ENCODE data around the gene NALCN.

DNA sequence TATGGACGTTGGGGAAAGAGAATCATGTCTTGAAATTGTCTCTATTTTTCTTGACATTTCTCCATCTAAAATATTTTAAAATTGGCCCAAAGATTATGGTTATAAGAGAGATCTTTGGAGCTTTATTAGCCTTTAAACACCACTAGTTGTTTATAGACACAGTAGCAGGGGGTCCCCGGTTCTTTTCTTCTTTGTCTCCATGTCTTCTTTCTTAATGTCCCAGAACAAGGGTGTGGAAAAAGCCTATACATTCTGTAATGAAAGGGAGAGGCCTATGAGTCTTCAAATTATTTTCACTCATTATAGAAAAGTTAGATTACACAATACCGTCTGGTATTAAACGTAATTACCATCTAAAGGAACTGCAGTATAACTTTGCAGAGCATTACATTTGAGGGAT is 300.0 kb downstream of the NALCN start:
- TF ChIP-seq POLR2AphosphoS5 (IDR thresholded peaks at IDR 0.05; ENCODE audit: low read depth, low read length) (no peak), TAF1 (IDR thresholded peaks at IDR 0.05; ENCODE audit: borderline replicate concordance, low read depth, low read length) (no peak), POLR2A (IDR thresholded peaks at IDR 0.05; ENCODE audit: low read depth, low read length) (no peak)
